Dedifferentiated amniotic fluid mesenchymal stem cell (primary cell): ENCODE measurements around the gene FIGNL1.

Experiments used
- DNase-seq: peaks from one replicate; pipeline ENCODE4 v3.0.0-alpha.2; 2016; ENCODE audit errors: extremely low spot score

The FIGNL1 gene

DNA sequence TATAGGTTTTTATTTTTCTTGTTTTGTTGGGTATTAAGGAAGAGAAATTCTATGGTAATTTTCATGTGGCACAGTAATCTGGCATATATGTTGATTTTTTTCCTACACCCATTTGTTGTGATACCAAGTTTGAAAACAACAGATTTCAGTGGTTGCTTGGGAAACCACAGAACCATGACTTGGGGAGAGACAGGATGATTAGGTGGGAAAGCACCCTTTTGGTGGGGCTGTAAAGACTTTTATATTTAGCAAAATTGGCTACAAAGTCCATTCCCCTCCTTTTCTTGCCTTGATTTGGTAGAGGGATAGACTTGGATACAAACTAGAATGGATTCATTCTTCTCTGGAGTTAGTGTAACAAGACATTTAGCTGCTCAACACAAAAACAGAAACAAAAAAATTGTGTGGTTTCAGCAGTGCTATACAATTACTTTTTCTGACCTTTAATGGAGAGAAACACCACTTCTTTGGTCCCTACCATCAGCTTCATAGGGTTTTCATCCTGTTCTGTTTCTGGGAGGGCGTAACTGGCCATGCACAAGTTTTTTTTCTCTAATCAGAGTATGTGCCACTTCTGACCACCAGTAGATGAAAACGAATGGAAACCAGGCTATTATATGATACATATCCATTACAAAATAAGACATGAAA, 52.7 kb downstream of the FIGNL1 start:
- DNase-seq: no peak

DNA sequence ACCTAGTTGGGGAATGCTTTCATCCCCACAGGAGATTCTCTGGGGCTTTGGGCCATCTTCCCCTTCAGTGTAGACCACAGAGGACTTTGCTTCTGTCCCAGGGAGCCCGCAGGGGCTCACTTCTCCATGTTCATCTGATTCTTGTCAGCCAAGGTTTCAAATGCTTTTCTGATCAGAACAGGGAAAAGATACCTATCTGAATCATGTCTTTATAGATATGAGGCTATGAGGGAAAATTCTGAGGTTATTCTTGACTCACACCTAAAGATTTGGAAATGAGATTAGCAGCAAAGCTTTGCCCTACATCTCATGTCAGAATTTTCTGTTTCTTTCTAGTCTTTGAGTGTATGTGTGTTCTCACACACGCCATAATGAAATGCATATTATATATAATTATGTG, 53.3 kb downstream of the FIGNL1 start:
- no peak for DNase-seq

DNA sequence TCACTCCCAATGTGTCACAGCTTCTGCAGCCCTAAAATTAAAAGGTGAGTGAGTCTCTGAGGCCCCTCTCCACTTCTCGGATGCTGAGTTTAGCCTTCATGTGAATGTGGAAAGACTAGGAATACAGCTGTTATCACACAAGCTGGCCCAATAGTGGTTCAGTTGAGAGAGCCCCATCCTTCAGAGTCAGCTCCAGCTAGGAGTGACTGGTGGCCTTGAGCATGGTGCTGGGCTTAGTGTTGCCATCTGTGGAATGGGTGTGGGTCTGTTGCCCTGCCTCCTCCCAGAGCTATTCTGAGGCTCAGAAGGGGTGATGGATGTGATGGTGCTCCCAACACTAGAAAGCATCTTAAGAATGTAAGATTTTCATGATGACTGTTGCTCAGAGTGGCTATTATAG, 55.8 kb downstream of the FIGNL1 start:
- no peak for DNase-seq
